Subcutaneous adipose tissue (tissue), 4 donors: ENCODE data around the gene MAPKAP1. TPM values are rescaled to one million over a fixed set of nuclear protein-coding genes. Genes with fewer than 3 reads are reported as not detected.

Experiments used
- CTCF ChIP-seq: fragments of 450-650 bp; IDR thresholded peaks from one replicate; pipeline ENCODE4 v1.5.1; 2016; ENCODE audit warnings: low read depth, mild to moderate bottlenecking, control low read depth, antibody characterized with exemption, moderate library complexity
- total RNA-seq, 4 donors: library from RNA; depleted of rRNA; stranded (reverse); fragments of >200 nt; gene quantifications; one replicate each; pipeline ENCODE4 v1.1.0, GENCODE V29; 2016

Gene MAPKAP1
- total RNA-seq, 4 donors from 2014 or later = 64.4 to 146 (median 83.9) TPM

- no peak for TF ChIP-seq CTCF
Observed at GRCh38 chr9:125470767-125471580, 236.0 kb downstream of the MAPKAP1 start.

- no peak for TF ChIP-seq CTCF
Observed at GRCh38 chr9:125470189-125470588, 236.8 kb downstream of the MAPKAP1 start.

- TF ChIP-seq CTCF = no peak
Observed at GRCh38 chr9:125468646-125469045, 238.4 kb downstream of the MAPKAP1 start.

GRCh38 chr9:125467116-125467740, 239.8 kb downstream of the MAPKAP1 start:
- TF ChIP-seq CTCF = no peak

GRCh38 chr9:125466411-125466810, 240.6 kb downstream of the MAPKAP1 start:
- TF ChIP-seq CTCF = no peak

- no peak for TF ChIP-seq CTCF
Observed at GRCh38 chr9:125464591-125465385, 242.2 kb downstream of the MAPKAP1 start.

GRCh38 chr9:125463926-125464325, 243.1 kb downstream of the MAPKAP1 start:
- no peak for TF ChIP-seq CTCF
